ENCODE data around the gene LY86.

- TF ChIP-seq CTCF (IDR thresholded peaks at IDR 0.05) (no peak), POLR2A (IDR thresholded peaks at IDR 0.05) (no peak)
These were observed 26.4 kb downstream of the LY86 start for GRCh38 chr6:6614983-6615349.

All from uterus (tissue), 2 donors.